DMS79 (cell line): ENCODE results near the gene SUCLG2.
A peak's percentile ranks its signal among the peaks of the same experiment; 100 is the strongest.

Source experiments
- DNase-seq: peaks from one replicate; lab custom pipeline; 2025; lab: John Stamatoyannopoulos, UW

SUCLG2 gene

GRCh38 chr3:67649681-67650080 is 4.7 kb downstream of the SUCLG2 start:
- no peak for DNase-seq

GRCh38 chr3:67648701-67649100 is 5.7 kb downstream of the SUCLG2 start:
- no peak for DNase-seq

- DNase-seq: no peak
Observed at GRCh38 chr3:67648229-67648628, 6.2 kb downstream of the SUCLG2 start.

GRCh38 chr3:67647390-67647878 is 7.0 kb downstream of the SUCLG2 start:
- no peak for DNase-seq

GRCh38 chr3:67646586-67647234 is 7.7 kb downstream of the SUCLG2 start:
- no peak for DNase-seq

- no peak for DNase-seq
Observed at GRCh38 chr3:67644827-67645226, 9.6 kb downstream of the SUCLG2 start.

- no peak for DNase-seq
Observed at GRCh38 chr3:67642734-67643133, 11.7 kb downstream of the SUCLG2 start.

GRCh38 chr3:67642190-67642589 is 12.2 kb downstream of the SUCLG2 start:
- no peak for DNase-seq

GRCh38 chr3:67641451-67641850 is 13.0 kb downstream of the SUCLG2 start:
- no peak for DNase-seq

- DNase-seq: no peak
Observed at GRCh38 chr3:67640023-67640660, 14.3 kb downstream of the SUCLG2 start.

GRCh38 chr3:67637255-67637900 is 17.0 kb downstream of the SUCLG2 start:
- peak; percentile 4 for DNase-seq

- DNase-seq: no peak
Observed at GRCh38 chr3:67635806-67636205, 18.6 kb downstream of the SUCLG2 start.

- no peak for DNase-seq
Observed at GRCh38 chr3:67635257-67635656, 19.2 kb downstream of the SUCLG2 start.

- no peak for DNase-seq
Observed at GRCh38 chr3:67630666-67631362, 23.6 kb downstream of the SUCLG2 start.

GRCh38 chr3:67624687-67625086 is 29.7 kb downstream of the SUCLG2 start:
- DNase-seq: no peak

GRCh38 chr3:67624078-67624477 is 30.3 kb downstream of the SUCLG2 start:
- DNase-seq: no peak

GRCh38 chr3:67622652-67623051 is 31.8 kb downstream of the SUCLG2 start:
- DNase-seq: no peak

GRCh38 chr3:67620869-67621268 is 33.5 kb downstream of the SUCLG2 start:
- DNase-seq: no peak

GRCh38 chr3:67619991-67620390 is 34.4 kb downstream of the SUCLG2 start:
- no peak for DNase-seq

- DNase-seq: no peak
Observed at GRCh38 chr3:67617518-67617917, 36.9 kb downstream of the SUCLG2 start.

GRCh38 chr3:67616046-67616445 is 38.4 kb downstream of the SUCLG2 start:
- no peak for DNase-seq

- DNase-seq: no peak
Observed at GRCh38 chr3:67614195-67614594, 40.2 kb downstream of the SUCLG2 start.

GRCh38 chr3:67610458-67610857 is 44.0 kb downstream of the SUCLG2 start:
- no peak for DNase-seq
